Stomach (tissue), 4 donors: ENCODE measurements around the gene IGSF9B.

Experiments used
- EP300 ChIP-seq: sonication (generic); formaldehyde crosslinking; IDR thresholded peaks from one replicate; pipeline ENCODE4 v1.6.1; 2017; ENCODE audit warnings: antibody characterized with exemption
- TF ChIP-seq, protein P1 (sequence below), 7 experiments: fragments of 450-650 bp in 4 of 7; fragments of 200-600 bp in 3 of 7; sonication (generic) in 3 of 7; IDR thresholded peaks; one replicate each; pipeline ENCODE4 v1.5.1; 2016 to 2019; ENCODE audit warnings: antibody characterized with exemption in 7 of 7, control low read depth in 2 of 7, mild to moderate bottlenecking in 1 of 7

DNA sequence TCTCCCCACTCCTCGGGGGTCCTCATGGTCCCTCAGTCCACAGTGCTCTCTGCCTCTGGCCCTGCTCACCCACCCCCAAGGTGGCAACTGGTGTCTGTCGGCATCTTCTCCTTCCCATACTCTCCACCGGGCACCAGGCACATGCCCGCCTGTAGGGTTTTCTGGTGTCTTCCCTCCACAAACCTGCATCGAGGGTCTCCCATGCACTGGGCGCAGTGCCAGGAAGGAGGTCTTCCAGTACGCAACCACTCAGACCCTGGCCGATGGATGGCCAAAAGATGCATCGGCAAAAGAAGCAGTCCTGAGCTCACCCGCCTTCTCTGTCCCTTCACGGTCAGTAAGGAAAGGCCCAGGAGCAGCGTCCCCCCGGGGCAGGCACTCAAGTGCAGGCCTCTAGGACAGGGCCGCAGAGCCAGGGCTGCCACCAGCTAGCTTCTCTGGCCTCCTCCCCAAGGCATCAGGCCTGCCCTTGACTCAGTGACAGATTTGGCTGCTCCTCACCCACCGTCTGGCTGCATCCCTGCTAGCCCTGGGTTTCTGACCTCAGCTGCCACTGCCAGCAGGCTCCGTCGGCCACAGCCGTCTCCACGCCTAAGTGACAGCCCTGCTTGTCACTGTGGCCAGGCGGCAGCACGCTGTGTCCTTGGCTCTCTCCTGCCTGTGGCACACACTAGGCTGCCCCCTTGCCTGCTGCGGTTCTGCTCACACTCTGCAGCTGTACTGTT is 32.1 kb upstream of the IGSF9B start:
- TF ChIP-seq EP300 = no peak
- TF ChIP-seq, protein P1, sequence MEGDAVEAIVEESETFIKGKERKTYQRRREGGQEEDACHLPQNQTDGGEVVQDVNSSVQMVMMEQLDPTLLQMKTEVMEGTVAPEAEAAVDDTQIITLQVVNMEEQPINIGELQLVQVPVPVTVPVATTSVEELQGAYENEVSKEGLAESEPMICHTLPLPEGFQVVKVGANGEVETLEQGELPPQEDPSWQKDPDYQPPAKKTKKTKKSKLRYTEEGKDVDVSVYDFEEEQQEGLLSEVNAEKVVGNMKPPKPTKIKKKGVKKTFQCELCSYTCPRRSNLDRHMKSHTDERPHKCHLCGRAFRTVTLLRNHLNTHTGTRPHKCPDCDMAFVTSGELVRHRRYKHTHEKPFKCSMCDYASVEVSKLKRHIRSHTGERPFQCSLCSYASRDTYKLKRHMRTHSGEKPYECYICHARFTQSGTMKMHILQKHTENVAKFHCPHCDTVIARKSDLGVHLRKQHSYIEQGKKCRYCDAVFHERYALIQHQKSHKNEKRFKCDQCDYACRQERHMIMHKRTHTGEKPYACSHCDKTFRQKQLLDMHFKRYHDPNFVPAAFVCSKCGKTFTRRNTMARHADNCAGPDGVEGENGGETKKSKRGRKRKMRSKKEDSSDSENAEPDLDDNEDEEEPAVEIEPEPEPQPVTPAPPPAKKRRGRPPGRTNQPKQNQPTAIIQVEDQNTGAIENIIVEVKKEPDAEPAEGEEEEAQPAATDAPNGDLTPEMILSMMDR (IDR thresholded peaks at IDR 0.05) = no peak
